ENCODE results near the gene CDC42BPG.

The CDC42BPG gene

DNA sequence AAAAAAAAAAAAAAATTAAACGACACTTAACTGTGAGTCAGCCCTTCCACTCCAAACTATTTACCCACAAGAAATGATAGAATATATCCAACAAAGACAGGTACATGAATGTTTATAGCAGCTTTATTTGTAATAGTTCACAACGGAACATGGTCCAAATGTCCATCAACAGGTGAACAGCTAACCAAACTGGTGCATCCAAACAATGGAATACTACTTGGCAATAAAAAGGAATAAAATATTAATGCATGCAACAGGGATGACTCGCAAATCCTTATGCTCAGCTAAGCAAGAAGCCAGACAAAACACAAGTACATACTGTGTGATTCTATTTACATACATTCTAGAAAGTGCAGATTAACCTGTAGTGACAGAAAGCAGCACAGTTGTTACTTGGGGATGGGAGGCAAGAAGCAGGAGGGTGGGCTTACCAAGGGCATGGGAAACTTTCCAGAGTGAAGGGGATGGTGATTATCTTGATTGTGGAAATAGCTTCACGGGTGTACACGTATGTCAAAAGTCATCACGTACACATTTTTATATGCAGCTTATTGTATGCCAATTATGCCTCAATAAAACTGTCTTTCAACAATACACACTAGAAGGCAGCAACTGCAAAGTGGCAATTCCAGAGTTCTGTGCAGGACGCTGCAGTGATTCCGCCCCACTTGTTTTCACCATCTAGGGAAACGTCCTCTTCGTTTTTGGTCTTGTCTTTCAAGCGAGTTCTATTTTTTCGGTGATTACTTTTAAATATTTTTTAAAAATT, 59.5 kb downstream of the CDC42BPG start:
- no peak for DNase-seq

DNA sequence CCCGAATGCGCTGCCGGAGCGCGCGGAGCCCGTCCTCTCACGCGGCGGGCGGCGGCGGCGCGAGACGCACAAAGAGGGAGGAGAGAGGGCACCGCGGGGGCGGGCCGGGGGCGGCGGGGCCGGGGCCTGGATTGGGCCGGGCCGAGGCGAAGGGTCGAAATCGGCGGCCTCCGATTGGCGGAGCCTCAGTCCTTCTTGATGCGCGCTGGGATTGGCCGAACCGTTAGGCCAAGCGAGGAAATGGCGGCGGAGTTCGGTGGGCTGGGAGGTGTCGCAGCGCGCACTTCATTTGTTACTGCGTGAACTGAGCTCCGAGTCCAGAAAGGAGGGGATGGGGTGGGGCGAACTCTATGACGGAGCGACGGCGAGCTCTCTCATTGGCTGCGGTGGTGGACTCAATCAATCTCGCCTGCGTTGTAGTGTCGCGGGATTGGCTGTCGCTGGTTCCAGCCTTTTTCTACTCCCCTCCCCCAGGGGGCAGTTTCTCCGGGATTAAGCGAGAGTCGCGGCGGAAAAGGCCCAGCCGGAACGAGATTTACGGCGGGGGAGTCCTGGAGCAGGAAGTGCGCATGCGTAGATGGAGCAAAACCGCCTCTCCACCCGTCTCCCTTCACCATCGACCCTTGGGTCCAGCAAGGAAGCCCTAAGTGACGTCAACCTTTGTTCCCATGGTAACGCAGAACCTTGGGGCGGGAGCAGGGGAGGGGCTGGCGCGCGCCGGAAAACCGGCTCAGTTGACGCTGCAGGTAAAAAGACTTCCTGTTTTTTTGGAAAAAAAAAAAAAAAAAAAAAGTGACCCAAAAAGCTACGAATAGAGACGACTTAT, 65.8 kb downstream of the CDC42BPG start, which contains the start of gene SF1:
Gene SF1, minus strand, starts transcription at position 70 of the 826 bp plus-strand sequence. CDS start 150 bp downstream, outside the sequence.
- peak; percentile 100 for DNase-seq

DNA sequence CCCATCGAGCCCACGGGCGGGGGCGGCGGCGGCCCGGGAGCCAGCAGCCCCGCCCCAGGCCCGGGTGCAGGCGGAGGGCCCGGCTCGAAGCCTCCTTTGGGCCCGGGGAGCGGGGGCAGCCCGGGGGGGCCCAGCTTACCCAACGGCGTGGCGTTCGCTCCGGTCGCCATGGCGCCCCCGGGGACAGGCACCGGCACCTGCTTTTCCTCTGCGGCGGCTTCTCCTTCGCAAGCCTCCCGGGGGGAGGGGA, 66.3 kb downstream of the CDC42BPG start:
- DNase-seq, result no peak

- DNase-seq, result peak; percentile 64
Measured at GRCh38 chr11:64777449-64778222, 66.8 kb downstream of the CDC42BPG start.

GRCh38 chr11:64776875-64777274, 67.6 kb downstream of the CDC42BPG start:
- no peak for DNase-seq

- DNase-seq, result no peak
Measured at GRCh38 chr11:64776425-64776824, 68.0 kb downstream of the CDC42BPG start.

- no peak for DNase-seq
Measured at GRCh38 chr11:64774144-64774543, 70.3 kb downstream of the CDC42BPG start.

Measured in NCI-H526 treated with DMSO at 0.1 percent for 48 hours (cell line).